ENCODE results near the gene INTS11. TPM values are rescaled to one million over a fixed set of nuclear protein-coding genes. Genes with fewer than 3 reads are reported as not detected.
A peak's percentile ranks its signal among the peaks of the same experiment; 100 is the strongest.

Gene INTS11
- total RNA-seq, 2 experiments from 2014 or later, result 117 to 151 TPM

- Mint-ChIP-seq H3K36me3 (ENCODE audit: low read depth) (no peaks in the 10 kb centered on the region), H3K4me3 (no peak overlapping the region), H3K4me1 (no peaks in the 10 kb centered on the region), H3K27ac (no peak overlapping the region), H3K9me3 (ENCODE audit: low read depth) (no peaks in the 10 kb centered on the region), H3K27me3 (no peaks in the 10 kb centered on the region)
- POLR2A ChIA-PET, result no interaction called here
- DNase-seq (no peak), ATAC-seq (no peak)
- intact Hi-C loops (cut with DNase I, micrococcal nuclease), result no loop called here
- CTCF ChIA-PET, result no interaction called here
Observed at GRCh38 chr1:1332031-1332755, 7.7 kb upstream of the INTS11 start.

GRCh38 chr1:1331068-1331965 is 6.9 kb upstream of the INTS11 start, which contains the start of gene TAS1R3:
TAS1R3 (plus strand) TSS chr1:1331280; CDS start chr1:1331346, 66 bp downstream.
- CTCF ChIA-PET, result no interaction called here

GRCh38 chr1:1330366-1331067 is 6.1 kb upstream of the INTS11 start:
- intact Hi-C loops (cut with DNase I, micrococcal nuclease), result no loop called here
- H3K27ac Mint-ChIP-seq, result no peak overlapping the region
- POLR2A ChIA-PET, result no interaction called here

More at GRCh38 chr1:1331068-1331965, 6.9 kb upstream of the INTS11 start, which contains the start of gene TAS1R3:
- DNase-seq, result no peak
- H3K27me3 Mint-ChIP-seq, result no peaks in the 10 kb centered on the region
- no peaks in the 10 kb centered on the region for H3K9me3 Mint-ChIP-seq (ENCODE audit: low read depth)
- no peak within 1 kb of the TSS for H3K4me3 Mint-ChIP-seq
- H3K36me3 Mint-ChIP-seq (ENCODE audit: low read depth), result no peaks in the 10 kb centered on the region
- H3K27ac Mint-ChIP-seq, result no peak within 1 kb of the TSS
- no peak for ATAC-seq
- H3K4me1 Mint-ChIP-seq, result peaks cover under 1% of the 10 kb centered on the region
- POLR2A ChIA-PET, result interaction anchor here (0.6 kb wide), 1 partner anchor 15 kb away, joined by 3 read pairs; no protein-coding TSS in a partner anchor
- intact Hi-C loops (cut with DNase I, micrococcal nuclease), result no loop called here

GRCh38 chr1:1329304-1330210 is 5.1 kb upstream of the INTS11 start:
- H3K4me1 Mint-ChIP-seq, result peaks cover 10% of the 10 kb centered on the region
- no peak overlapping the region for H3K27ac Mint-ChIP-seq
- POLR2A ChIA-PET, result no interaction called here

More at GRCh38 chr1:1330366-1331067, 6.1 kb upstream of the INTS11 start:
- Mint-ChIP-seq H3K9me3 (ENCODE audit: low read depth) (no peaks in the 10 kb centered on the region), H3K36me3 (ENCODE audit: low read depth) (no peaks in the 10 kb centered on the region), H3K27me3 (no peaks in the 10 kb centered on the region), H3K4me3 (no peak overlapping the region), H3K4me1 (peaks cover 6% of the 10 kb centered on the region)
- no peak for DNase-seq
- CTCF ChIA-PET, result no interaction called here
- ATAC-seq, result no peak

GRCh38 chr1:1328254-1328653 is 3.8 kb upstream of the INTS11 start:
- H3K4me3 Mint-ChIP-seq, result no peak overlapping the region
- intact Hi-C loops (cut with DNase I, micrococcal nuclease), result no loop called here
- H3K9me3 Mint-ChIP-seq (ENCODE audit: low read depth), result no peaks in the 10 kb centered on the region
- CTCF ChIA-PET, result no interaction called here
- DNase-seq (no peak), ATAC-seq (no peak)
- no peaks in the 10 kb centered on the region for H3K27me3 Mint-ChIP-seq
- POLR2A ChIA-PET, result no interaction called here
- H3K4me1 Mint-ChIP-seq, result peaks cover 16% of the 10 kb centered on the region
- H3K36me3 Mint-ChIP-seq (ENCODE audit: low read depth), result no peaks in the 10 kb centered on the region
- H3K27ac Mint-ChIP-seq, result no peak overlapping the region

More at GRCh38 chr1:1329304-1330210, 5.1 kb upstream of the INTS11 start:
- Mint-ChIP-seq H3K27me3 (no peaks in the 10 kb centered on the region), H3K9me3 (ENCODE audit: low read depth) (no peaks in the 10 kb centered on the region), H3K4me3 (no peak overlapping the region), H3K36me3 (ENCODE audit: low read depth) (no peaks in the 10 kb centered on the region)
- ATAC-seq (no peak), DNase-seq (no peak)
- intact Hi-C loops (cut with DNase I, micrococcal nuclease), result no loop called here
- CTCF ChIA-PET, result no interaction called here

GRCh38 chr1:1327291-1327690 is 2.8 kb upstream of the INTS11 start:
- no peak for ATAC-seq
- Mint-ChIP-seq H3K9me3 (ENCODE audit: low read depth) (no peaks in the 10 kb centered on the region), H3K27me3 (no peaks in the 10 kb centered on the region), H3K4me3 (no peak overlapping the region), H3K36me3 (ENCODE audit: low read depth) (peaks cover 3% of the 10 kb centered on the region), H3K4me1 (peaks cover 22% of the 10 kb centered on the region), H3K27ac (no peak overlapping the region)
- ChIA-PET POLR2A (no interaction called here), CTCF (no interaction called here)
- intact Hi-C loops (cut with DNase I, micrococcal nuclease), result no loop called here
- no peak for DNase-seq

- ChIA-PET CTCF (interaction anchor here (0.8 to 1.2 kb wide), 2 partner anchors 17 to 77 kb away, joined by 3 to 4 read pairs; no protein-coding TSS in a partner anchor), POLR2A (no interaction called here)
- ATAC-seq (no peak), DNase-seq (no peak)
- Mint-ChIP-seq H3K27ac (no peak overlapping the region), H3K36me3 (ENCODE audit: low read depth) (peaks cover 5% of the 10 kb centered on the region), H3K9me3 (ENCODE audit: low read depth) (no peaks in the 10 kb centered on the region), H3K4me3 (peak overlapping the region; percentile 68), H3K4me1 (peaks cover 31% of the 10 kb centered on the region), H3K27me3 (no peaks in the 10 kb centered on the region)
- intact Hi-C loops (cut with DNase I, micrococcal nuclease), result no loop called here
Observed at GRCh38 chr1:1326075-1326605, 1.7 kb upstream of the INTS11 start.

GRCh38 chr1:1325288-1326074 is 1.0 kb upstream of the INTS11 start:
- Mint-ChIP-seq H3K4me1 (peaks cover 31% of the 10 kb centered on the region), H3K9me3 (ENCODE audit: low read depth) (no peaks in the 10 kb centered on the region), H3K27ac (peak overlapping the region; percentile 78), H3K4me3 (peak overlapping the region; percentile 68), H3K27me3 (no peaks in the 10 kb centered on the region), H3K36me3 (ENCODE audit: low read depth) (peaks cover 5% of the 10 kb centered on the region)
- ChIA-PET POLR2A (interaction anchor here (0.7 kb wide), 1 partner anchor 50 kb away, joined by 3 read pairs; the partner anchor contains the start of gene AURKAIP1), CTCF (interaction anchor here (0.6 to 1.2 kb wide), 2 partner anchors 16 to 181 kb away, joined by 3 to 4 read pairs; no protein-coding TSS in a partner anchor)
- ATAC-seq, result peak; percentile 2
- no peak for DNase-seq
- intact Hi-C loops (cut with DNase I, micrococcal nuclease), result loop anchor here in 1 of 2 experiments (2.0 kb wide), 1 partner anchor 49 kb away; the partner anchor contains the start of gene AURKAIP1

- intact Hi-C loops (cut with DNase I, micrococcal nuclease), result loop anchor here (1.0 to 2.0 kb wide), 14 partner anchors 13 to 809 kb away; partner anchors contain the start of genes AURKAIP1 (in 2 of the 2), ATAD3B (in 1 of the 2), B3GALT6 (in 1 of the 2) and C1orf159 (in 1 of the 2)
- ATAC-seq (peak; percentile 37), DNase-seq (no peak)
- Mint-ChIP-seq H3K36me3 (ENCODE audit: low read depth) (peaks cover 10% of the 10 kb centered on the region), H3K4me3 (peak overlapping the region; percentile 80), H3K27ac (no peak overlapping the region), H3K9me3 (ENCODE audit: low read depth) (no peaks in the 10 kb centered on the region), H3K4me1 (peaks cover 31% of the 10 kb centered on the region), H3K27me3 (no peaks in the 10 kb centered on the region)
- POLR2A ChIA-PET, result interaction anchor here (0.7 kb wide), 1 partner anchor 15 kb away, joined by 3 read pairs; no protein-coding TSS in a partner anchor
- CTCF ChIA-PET, result no interaction called here
Observed at GRCh38 chr1:1324084-1324523, 356 bp downstream of the INTS11 start.

Measured in activated CD4-positive, alpha-beta T cell treated with anti-CD3 and anti-CD28 coated beads for 36 hours (primary cell).